ENCODE measurements around the gene ATXN1.

ATXN1 gene

DNA sequence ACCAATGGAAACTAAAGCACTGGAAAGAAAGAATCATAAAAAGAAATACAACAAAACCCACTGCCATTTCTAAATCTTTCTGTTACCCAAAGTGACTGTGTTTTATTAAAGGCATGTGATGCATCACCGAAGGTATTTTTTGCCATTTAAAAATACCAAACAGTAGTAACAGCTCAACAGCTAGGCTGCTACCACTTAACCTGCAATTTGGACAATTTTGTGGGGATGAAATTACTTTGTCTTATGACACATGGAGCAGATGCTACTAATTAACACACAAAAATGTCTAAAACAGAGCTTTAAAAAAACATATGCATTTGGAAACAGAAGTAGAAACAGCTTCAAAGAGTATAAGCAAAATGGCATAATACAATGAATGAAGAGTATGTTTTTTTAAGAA lies 97.4 kb downstream of the ATXN1 start:
- TF ChIP-seq REST (IDR thresholded peaks at IDR 0.05; ENCODE audit: insufficient replicate concordance, low read depth) = no peak
- TF ChIP-seq SPI1 (IDR thresholded peaks at IDR 0.05; ENCODE audit: borderline replicate concordance, low read depth) = no peak
- TF ChIP-seq GABPA (IDR thresholded peaks at IDR 0.05; ENCODE audit: low read depth) = no peak
- TF ChIP-seq, protein P1, sequence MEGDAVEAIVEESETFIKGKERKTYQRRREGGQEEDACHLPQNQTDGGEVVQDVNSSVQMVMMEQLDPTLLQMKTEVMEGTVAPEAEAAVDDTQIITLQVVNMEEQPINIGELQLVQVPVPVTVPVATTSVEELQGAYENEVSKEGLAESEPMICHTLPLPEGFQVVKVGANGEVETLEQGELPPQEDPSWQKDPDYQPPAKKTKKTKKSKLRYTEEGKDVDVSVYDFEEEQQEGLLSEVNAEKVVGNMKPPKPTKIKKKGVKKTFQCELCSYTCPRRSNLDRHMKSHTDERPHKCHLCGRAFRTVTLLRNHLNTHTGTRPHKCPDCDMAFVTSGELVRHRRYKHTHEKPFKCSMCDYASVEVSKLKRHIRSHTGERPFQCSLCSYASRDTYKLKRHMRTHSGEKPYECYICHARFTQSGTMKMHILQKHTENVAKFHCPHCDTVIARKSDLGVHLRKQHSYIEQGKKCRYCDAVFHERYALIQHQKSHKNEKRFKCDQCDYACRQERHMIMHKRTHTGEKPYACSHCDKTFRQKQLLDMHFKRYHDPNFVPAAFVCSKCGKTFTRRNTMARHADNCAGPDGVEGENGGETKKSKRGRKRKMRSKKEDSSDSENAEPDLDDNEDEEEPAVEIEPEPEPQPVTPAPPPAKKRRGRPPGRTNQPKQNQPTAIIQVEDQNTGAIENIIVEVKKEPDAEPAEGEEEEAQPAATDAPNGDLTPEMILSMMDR (IDR thresholded peaks at IDR 0.05; ENCODE audit: insufficient read depth, low read length) = no peak
- TF ChIP-seq POLR2AphosphoS5 (IDR thresholded peaks at IDR 0.05; ENCODE audit: low read depth) = no peak
- no peak for DNase-seq (ENCODE audit: low read depth in 1 of 2, low spot score in 1 of 2)
- H3K27me3 ChIP-seq (ENCODE audit: insufficient read depth, poor library complexity, severe bottlenecking) = no peaks in the 10 kb centered on the region
- H3K27ac ChIP-seq (replicated peaks) = no peak overlapping the region
- no peak overlapping the region for H3K4me3 ChIP-seq (replicated peaks; ENCODE audit: insufficient read depth, low read length)

DNA sequence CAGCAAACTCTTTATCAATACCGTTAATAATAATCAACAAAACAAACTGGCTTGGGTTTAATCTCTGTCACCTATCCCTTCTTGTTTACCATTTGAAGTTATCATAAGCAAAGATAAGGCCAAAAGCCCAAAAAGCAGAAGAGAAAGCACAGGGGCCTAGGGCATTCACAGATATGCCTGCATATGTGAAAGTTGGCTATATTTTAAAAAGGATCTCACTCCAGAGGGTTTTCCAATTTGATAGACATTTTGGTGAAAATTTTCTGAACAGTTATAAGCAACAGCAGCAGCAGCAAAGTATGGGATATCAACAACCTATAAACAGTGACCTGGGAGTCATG lies 101.1 kb downstream of the ATXN1 start:
- DNase-seq (ENCODE audit: low read depth in 1 of 2, low spot score in 1 of 2) = no peak
- no peak overlapping the region for H3K27ac ChIP-seq (replicated peaks)
- no peak for TF ChIP-seq REST (IDR thresholded peaks at IDR 0.05; ENCODE audit: insufficient replicate concordance, low read depth)
- peak; percentile 6; the same call in 1 of the 2 replicates for TF ChIP-seq SPI1 (IDR thresholded peaks at IDR 0.05; ENCODE audit: borderline replicate concordance, low read depth)
- no peaks in the 10 kb centered on the region for H3K27me3 ChIP-seq (ENCODE audit: insufficient read depth, poor library complexity, severe bottlenecking)
- H3K4me3 ChIP-seq (replicated peaks; ENCODE audit: insufficient read depth, low read length) = no peak overlapping the region

DNA sequence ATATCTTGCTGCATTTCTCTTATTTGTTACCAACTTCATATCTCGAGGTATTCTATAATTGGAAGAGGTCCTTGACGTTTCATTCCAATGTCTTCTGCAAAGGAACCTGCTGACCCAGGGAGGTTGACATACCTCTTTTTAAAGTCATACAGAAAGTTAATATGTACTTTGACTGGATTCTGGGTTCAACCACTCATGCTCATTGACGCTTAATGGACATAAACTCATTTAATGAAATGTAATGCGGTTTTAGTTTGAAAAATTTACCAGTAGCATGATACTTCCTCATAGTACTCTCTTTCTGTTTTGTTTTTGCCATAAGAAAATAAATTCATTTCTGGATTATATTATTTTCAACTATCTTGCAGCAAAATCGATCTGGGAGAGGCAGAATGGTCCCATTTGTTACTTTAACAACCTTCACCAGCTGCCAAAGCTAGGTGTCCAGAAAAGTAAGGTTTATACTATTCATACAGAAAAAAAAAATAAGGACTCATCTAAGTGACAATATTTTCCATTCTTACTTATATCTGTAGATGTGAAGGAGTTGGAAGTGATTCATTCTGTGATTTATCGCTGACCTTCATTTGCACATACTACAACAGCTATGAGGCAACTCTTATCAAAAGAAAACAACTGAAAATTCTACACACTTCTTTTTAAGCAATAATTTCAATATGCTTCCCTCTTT lies 101.6 kb downstream of the ATXN1 start:
- no peaks in the 10 kb centered on the region for H3K27me3 ChIP-seq (ENCODE audit: insufficient read depth, poor library complexity, severe bottlenecking)
- no peak overlapping the region for H3K27ac ChIP-seq (replicated peaks)
- no peak for DNase-seq (ENCODE audit: low read depth in 1 of 2, low spot score in 1 of 2)
- TF ChIP-seq GABPA (IDR thresholded peaks at IDR 0.05; ENCODE audit: low read depth) = no peak
- no peak for TF ChIP-seq POLR2AphosphoS5 (IDR thresholded peaks at IDR 0.05; ENCODE audit: low read depth)
- no peak for TF ChIP-seq REST (IDR thresholded peaks at IDR 0.05; ENCODE audit: insufficient replicate concordance, low read depth)
- TF ChIP-seq, protein P1 (IDR thresholded peaks at IDR 0.05; ENCODE audit: insufficient read depth, low read length) = no peak
- no peak for TF ChIP-seq SPI1 (IDR thresholded peaks at IDR 0.05; ENCODE audit: borderline replicate concordance, low read depth)
- H3K4me3 ChIP-seq (replicated peaks; ENCODE audit: insufficient read depth, low read length) = no peak overlapping the region

Measured in HL-60 (cell line).